Loucy (cell line): Measurements from ENCODE around the gene CDH4.

Source experiments
- H2AFZ ChIP-seq: fragments of 200-600 bp; sonication (generic); 2 replicates; pipeline ENCODE4 v1.6.0; 2016; ENCODE audit warnings: antibody characterized with exemption, mild to moderate bottlenecking, low read length, moderate library complexity
- H3F3A ChIP-seq: fragments of 200-600 bp; 2 replicates; pipeline ENCODE4 v1.6.0; 2016; ENCODE audit warnings: antibody characterized with exemption, low read depth, mild to moderate bottlenecking
- H3K27me3 ChIP-seq: fragments of 200-600 bp; sonication (generic); 2 replicates; pipeline ENCODE4 v1.6.1; 2014; ENCODE audit warnings: low read length, mild to moderate bottlenecking; ENCODE audit not compliant: insufficient read depth, poor library complexity, severe bottlenecking
- H3K36me3 ChIP-seq: fragments of 200-600 bp; sonication (generic); 2 replicates; pipeline ENCODE4 v1.6.1; 2016; ENCODE audit warnings: low read length; ENCODE audit not compliant: insufficient read depth
- H3K4me1 ChIP-seq: fragments of 200-600 bp; sonication (generic); 2 replicates; pipeline ENCODE4 v1.5.1; 2014; ENCODE audit warnings: low read length, mild to moderate bottlenecking; ENCODE audit not compliant: insufficient read depth, poor library complexity, severe bottlenecking
- H3K4me2 ChIP-seq: fragments of 200-600 bp; sonication (generic); 2 replicates; pipeline ENCODE4 v1.6.0; 2014; ENCODE audit warnings: antibody characterized with exemption, low read length, low read depth, mild to moderate bottlenecking; ENCODE audit not compliant: poor library complexity, severe bottlenecking
- H3K4me3 ChIP-seq: fragments of 200-600 bp; sonication (generic); 2 replicates; pipeline ENCODE4 v1.5.1; 2014; ENCODE audit warnings: low read length, mild to moderate bottlenecking, mixed read lengths; ENCODE audit not compliant: poor library complexity, severe bottlenecking
- H3K79me2 ChIP-seq: fragments of 200-600 bp; sonication (generic); 2 replicates; pipeline ENCODE4 v1.6.1; 2014; ENCODE audit warnings: low read length; ENCODE audit not compliant: insufficient read depth
- H3K9ac ChIP-seq: fragments of 200-600 bp; sonication (generic); 2 replicates; pipeline ENCODE4 v1.6.0; 2014; ENCODE audit warnings: mild to moderate bottlenecking, low read depth, low read length, moderate library complexity; ENCODE audit not compliant: poor library complexity, severe bottlenecking
- H3K9me2 ChIP-seq: fragments of 200-600 bp; sonication (generic); replicated peaks from 2 replicates; pipeline ENCODE4 v1.6.1; 2016; ENCODE audit warnings: low read depth, low read length, mixed read lengths
- H3K9me3 ChIP-seq: fragments of 200-600 bp; sonication (generic); 2 replicates; pipeline ENCODE4 v1.6.1; 2014; ENCODE audit warnings: mild to moderate bottlenecking, antibody characterized with exemption, low read length, low read depth; ENCODE audit not compliant: insufficient read depth
- H4K20me1 ChIP-seq: fragments of 200-600 bp; sonication (generic); 2 replicates; pipeline ENCODE4 v1.6.0; 2014; ENCODE audit warnings: antibody characterized with exemption, low read length, mild to moderate bottlenecking; ENCODE audit not compliant: insufficient read depth, poor library complexity, severe bottlenecking
- CTCF ChIP-seq: fragments of 200-600 bp; sonication (generic); conservative IDR thresholded peaks from 2 replicates; pipeline ENCODE4 v1.5.1; 2014; ENCODE audit warnings: mild to moderate bottlenecking, antibody characterized with exemption, low read length
- EZH2phosphoT487 ChIP-seq: fragments of 200-600 bp; IDR thresholded peaks from 2 replicates; pipeline ENCODE4 v1.6.1; 2018; ENCODE audit warnings: antibody characterized with exemption, mild to moderate bottlenecking, moderate library complexity, borderline replicate concordance

CDH4 gene

DNA sequence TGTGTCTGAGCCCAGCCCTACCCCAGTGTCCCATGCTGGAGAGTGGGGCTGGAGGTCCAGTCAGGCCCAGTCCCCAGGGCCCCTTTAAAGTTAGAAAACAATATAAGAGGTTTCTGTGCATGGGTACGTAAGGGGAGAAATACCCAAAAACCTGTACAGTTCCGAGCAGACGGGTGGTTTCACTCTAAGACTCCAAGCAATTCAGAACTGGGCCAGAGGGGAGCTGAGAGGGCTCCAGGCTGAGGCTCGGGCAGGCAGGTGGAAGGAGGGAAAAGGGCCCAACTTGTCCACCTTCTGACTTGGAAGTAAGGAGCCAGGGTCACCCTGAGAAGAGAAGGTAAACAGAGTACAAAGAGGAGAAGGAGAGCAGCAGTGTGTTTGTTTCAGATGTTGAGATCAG, 296.0 kb downstream of the CDH4 start:
- Histone ChIP-seq H3K36me3 (no peaks in the 10 kb centered on the region; the same call in 1 of the 2 replicates), H2AFZ (no peak overlapping the region), H3K27me3 (no peaks in the 10 kb centered on the region), H3K79me2 (peaks cover 8% of the 10 kb centered on the region; the same call in 1 of the 2 replicates), H4K20me1 (peaks cover 9% of the 10 kb centered on the region), H3K4me1 (no peaks in the 10 kb centered on the region), H3F3A (no peaks in the 10 kb centered on the region), H3K4me2 (no peak overlapping the region), H3K9me2 (no peaks in the 10 kb centered on the region), H3K9me3 (no peaks in the 10 kb centered on the region), H3K4me3 (no peak overlapping the region), H3K9ac (no peak overlapping the region)
- no peak for TF ChIP-seq CTCF
- TF ChIP-seq EZH2phosphoT487: no peak

DNA sequence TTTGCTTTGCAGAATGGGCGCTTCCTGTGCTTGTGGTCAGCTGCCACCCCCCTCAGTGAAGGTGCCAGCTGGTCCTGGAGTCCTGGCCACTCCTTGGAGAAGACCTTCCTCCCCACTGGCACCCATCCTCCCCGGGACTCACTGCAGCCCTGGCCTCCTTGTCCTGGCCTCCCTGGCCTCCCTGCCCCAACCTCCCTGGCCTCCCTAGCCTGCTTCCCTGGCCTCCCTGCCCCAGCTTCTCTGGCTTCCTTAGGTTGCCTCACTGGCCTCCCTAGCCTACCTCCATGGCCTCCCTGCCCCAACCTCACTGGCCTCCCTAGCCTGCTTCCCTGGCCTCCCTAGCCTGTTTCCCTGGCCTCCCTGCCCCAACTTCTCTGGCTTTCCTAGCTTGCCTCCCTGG, 297.8 kb downstream of the CDH4 start:
- TF ChIP-seq EZH2phosphoT487 (no peak), CTCF (no peak)
- no peak overlapping the region for H3K4me3 ChIP-seq
- H2AFZ ChIP-seq: no peak overlapping the region
- H3F3A ChIP-seq: no peaks in the 10 kb centered on the region
- H3K36me3 ChIP-seq: peaks cover 4% of the 10 kb centered on the region; the same call in 1 of the 2 replicates
- no peaks in the 10 kb centered on the region for H3K9me3 ChIP-seq
- H3K9ac ChIP-seq: no peak overlapping the region
- H3K27me3 ChIP-seq: no peaks in the 10 kb centered on the region
- H3K4me1 ChIP-seq: no peaks in the 10 kb centered on the region
- H3K4me2 ChIP-seq: no peak overlapping the region
- peaks cover 9% of the 10 kb centered on the region for H4K20me1 ChIP-seq
- peaks cover 8% of the 10 kb centered on the region; the same call in 1 of the 2 replicates for H3K79me2 ChIP-seq
- no peaks in the 10 kb centered on the region for H3K9me2 ChIP-seq

DNA sequence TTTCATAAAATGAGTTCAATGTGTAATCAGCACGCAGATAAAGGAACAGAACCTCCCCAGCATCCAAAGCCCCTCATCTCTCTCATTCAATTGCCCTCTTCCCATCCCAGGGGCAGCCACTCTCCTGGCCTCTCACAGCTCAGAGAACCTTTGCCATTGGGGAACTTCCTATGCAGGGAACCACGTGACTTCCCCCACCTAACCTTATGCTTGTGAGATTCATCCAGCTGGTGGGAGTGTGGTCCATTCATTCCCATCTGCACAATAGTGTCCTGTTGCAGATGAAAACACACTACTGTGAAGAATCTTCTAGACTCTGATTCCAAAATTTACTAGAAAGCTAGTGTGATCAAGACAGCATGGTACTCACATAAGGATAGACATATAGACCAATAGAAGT, 299.3 kb downstream of the CDH4 start:
- Histone ChIP-seq H3K4me3 (no peak overlapping the region), H3K9me3 (no peaks in the 10 kb centered on the region), H3F3A (no peaks in the 10 kb centered on the region), H3K36me3 (peaks cover 4% of the 10 kb centered on the region; the same call in 1 of the 2 replicates), H3K27me3 (no peaks in the 10 kb centered on the region), H3K4me2 (no peak overlapping the region), H3K9me2 (no peaks in the 10 kb centered on the region), H2AFZ (no peak overlapping the region), H3K79me2 (peaks cover 3% of the 10 kb centered on the region; the same call in 1 of the 2 replicates), H4K20me1 (peaks cover 9% of the 10 kb centered on the region), H3K4me1 (no peaks in the 10 kb centered on the region), H3K9ac (no peak overlapping the region)
- TF ChIP-seq CTCF (no peak), EZH2phosphoT487 (no peak)
